HG03159 (cell line): ENCODE data around the gene CMSS1.

ENCODE experiments used
- ATAC-seq: cut with Tn5 transposase; IDR thresholded peaks from one replicate; pipeline ENCODE4 v1.9.1; 2021; ENCODE audit warnings: mild to moderate bottlenecking, moderate library complexity; ENCODE audit not compliant: unreplicated experiment

CMSS1 gene

DNA sequence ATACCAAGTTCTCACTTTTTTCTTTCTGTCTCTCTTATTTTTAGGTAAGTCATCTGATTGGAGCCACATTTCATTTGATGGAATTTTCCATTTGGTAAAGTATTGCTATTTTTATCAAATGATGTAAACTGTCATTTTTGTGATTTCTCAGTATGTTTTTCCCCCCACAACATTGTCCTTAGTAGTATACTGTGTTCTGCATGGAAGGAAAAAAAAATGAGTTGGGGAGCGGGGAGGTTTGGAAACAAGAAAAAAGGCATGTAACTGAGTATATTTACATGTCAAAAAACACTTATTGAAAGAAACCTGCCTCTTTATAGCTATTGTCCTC is 192.4 kb downstream of the CMSS1 start:
- ATAC-seq: no peak

DNA sequence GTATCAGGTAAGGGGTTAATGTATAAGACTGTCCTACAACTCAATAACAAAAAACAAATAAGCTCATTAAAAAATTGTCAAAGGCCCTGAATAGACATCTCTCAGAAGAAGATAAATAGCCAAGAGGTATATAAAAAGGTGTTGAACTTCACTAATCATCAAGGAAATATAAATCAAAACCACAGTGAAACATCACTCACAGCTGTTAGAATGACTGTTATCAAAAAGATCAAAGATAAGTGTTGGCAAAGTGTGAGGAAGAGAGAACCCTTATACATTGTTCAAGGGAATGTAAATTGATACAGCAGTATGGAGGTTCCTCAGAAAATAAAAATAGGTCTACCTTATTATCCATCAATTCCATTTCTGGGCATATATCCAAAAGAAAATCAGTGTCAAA is 201.1 kb downstream of the CMSS1 start:
- no peak for ATAC-seq

DNA sequence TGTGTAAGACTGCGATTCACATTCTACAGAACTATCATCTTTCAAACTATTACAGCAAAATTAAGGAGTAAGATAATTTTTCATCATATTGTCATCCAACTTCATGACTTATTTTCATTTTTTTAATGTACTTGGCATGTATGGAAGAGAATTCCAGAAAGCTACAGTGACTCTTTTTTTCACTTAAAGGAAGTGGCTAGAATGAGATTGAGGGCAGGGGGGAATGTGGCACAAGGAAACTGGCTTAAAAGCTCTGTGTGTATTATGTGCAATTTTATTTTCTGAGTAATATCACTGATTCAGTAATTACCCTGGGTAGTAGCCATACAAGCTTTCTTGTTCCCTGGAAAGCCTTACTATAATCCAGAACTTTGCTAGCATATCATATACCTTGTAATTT is 202.1 kb downstream of the CMSS1 start:
- ATAC-seq: no peak

DNA sequence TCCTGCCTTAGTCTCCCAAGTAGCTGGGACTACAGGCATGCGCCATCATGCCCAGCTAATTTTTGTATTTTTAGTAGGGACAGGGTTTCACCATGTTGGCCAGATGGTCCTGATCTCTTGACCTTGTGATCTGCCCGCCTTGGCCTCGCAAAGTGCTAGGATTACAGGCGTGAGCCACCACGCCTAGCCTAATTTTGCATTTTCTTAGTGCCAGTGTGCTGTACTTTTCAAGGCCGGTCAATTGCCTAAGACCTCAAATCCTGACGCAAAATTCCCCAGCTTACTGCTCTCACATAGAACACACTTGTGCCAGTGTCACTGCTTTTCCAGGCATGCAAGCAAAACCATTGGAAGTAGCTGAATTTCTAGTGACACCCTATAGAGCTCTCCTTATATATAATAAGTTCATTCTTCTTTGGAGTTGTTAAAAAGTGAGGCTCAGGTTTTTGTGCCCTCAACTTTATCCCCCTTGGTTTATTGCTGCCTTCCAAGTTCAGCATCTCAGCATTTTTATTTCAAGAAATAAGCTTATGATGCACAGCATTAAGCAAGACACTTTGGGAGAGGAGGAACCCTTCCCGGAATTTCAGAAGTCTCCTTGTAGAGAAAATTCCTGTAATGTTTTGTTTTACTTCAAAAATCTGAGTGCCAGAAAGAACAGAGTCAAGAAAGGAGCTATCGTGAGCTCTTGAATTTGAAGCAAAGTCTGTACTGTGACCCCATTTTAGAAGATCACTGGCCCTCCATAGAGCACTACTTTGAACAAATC is 203.4 kb downstream of the CMSS1 start:
- ATAC-seq: no peak

DNA sequence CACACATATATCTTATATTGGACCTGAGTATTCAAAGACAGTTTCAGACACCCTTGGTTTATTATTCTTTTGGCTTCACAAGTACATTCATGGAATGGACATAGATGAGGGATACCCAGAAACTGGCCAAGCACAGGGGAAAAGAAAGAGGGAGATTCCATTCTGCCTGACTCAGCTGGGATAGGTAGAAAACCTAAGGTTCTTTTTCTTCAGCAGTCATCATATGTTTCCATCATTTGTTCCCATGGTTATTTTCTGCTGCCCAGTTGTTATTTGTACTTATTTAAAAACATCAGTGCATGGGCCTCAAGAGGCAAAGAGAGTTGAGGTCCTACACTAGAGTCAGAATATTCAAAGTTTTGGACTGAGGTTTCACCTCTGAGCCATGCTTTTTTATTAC is 204.8 kb downstream of the CMSS1 start:
- no peak for ATAC-seq

DNA sequence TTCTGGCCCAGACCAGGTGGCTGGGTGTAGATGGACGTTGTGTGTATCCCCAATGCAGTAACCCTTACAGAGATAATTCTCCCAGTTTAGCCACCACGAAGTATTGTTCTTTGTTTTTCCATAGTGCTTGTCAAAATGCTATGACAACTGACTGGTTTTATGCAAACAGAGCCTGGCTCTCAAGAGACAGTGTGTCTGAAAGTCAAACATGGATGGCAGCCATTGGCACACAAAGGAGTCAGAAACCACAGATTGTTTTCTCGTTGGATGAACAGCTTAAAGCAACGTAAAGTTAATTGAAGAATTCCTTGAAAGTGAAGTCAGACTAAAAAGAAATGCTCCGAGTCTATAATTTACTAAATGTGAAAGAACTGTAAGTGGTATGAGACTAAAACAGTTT is 205.5 kb downstream of the CMSS1 start:
- ATAC-seq: no peak

DNA sequence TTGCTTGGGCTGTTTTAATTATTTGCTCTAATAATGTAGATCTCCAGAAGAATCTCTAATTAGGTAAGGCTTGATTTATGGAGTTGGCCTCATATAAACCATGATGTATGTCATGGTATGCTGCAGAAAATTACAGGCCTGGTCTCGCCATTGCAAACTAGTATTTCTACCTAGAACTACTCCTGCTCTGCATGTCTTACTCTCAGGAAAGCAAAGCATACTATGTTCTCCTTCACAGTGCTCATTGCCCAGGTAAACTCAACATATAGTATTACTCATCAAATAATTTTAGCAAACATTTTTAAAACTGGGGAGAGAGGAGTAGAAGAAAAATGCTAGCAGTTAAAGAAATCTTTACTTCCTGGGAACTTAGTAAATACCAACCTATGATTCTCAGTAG is 205.9 kb downstream of the CMSS1 start:
- ATAC-seq: no peak

DNA sequence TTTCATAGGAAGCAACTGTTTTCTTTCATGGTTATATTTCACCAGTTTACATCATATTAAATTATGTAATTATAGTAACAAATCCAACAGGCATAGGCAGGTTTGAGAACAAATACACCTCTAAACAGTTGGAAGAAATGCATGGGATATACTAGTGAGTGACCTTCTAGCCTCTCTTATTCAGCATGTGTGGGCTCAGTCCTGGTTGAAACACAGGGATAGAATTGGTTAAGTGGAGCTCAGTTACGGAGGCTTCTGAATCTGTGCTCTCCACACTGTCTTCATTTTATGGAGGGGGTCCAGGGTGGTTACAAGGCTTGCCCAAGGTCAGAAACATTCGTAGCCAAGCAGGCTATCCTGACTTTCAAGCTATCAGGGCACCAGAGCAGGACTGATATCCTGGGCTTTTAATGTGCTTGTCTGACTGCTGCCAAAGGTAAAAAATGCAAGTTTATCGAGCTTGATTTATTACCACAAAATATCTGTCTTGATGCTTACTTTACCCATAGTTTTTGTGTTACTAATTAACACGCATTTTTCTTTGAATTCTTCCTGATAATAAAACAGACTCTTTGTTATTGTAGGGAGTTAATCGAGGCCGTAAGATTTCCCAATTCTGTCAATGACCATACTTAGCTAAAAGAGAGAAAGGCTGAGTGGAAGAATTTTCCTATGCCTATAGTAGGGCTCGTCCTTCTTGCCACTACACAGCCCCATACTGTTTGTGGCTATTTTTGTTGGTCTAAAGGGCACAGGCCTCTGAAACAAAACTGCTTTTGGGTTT is 207.1 kb downstream of the CMSS1 start:
- ATAC-seq: no peak

DNA sequence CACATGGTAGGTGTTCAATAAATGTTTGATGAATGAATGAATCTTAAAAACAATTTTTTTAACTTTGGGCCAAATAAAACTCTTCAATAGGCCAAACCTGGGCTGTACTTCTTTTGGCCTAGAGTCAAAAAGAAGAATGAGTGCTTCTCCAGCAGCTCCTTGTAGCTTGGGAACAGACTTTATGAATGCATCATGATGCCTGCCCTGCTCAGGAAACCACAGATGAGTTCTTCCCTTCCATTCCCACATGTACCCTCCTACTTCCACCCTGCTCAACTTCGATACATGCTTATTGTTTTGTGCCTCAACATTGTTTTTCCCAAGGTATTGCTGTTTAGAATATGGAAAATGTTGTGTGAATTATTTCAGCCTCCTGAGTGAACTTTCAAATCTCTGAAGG is 209.7 kb downstream of the CMSS1 start:
- ATAC-seq: no peak

DNA sequence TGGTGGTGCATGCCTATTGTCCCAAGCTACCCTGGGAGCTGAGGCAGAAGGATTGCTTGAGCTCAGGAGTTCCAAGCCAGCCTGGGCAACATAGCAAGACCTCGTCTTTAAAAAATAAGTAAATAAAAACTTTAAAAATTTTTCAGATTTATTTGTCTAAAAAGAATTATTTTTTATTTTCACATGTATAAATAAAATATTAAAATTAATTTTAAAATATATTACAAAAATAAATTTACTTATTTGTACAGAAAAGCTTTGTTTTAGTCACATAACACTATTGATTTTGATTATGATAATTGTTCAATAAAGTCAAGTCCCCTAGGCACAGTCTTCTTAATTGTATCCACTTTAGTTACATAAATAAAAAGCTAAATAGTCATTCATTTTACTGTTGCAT is 211.4 kb downstream of the CMSS1 start:
- ATAC-seq: no peak

DNA sequence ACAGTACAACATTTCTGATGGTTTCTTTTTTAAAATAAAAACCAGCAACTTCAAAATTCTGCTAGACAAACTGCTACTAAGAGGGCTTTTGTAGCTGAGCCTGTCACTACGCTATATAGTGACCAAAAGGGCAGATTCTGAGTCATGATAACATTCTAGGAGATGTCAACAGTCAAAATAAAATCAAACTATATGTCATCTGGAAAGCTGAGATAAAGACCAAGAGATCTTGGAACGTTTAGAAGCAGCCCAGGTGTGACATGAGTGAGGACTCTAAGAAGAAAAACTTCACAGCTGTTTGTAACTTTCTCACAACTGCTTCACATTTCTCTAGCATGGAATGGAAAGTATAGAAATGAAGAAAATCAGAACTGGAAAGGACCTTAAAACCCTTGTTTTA is 212.0 kb downstream of the CMSS1 start:
- peak; percentile 53 for ATAC-seq

DNA sequence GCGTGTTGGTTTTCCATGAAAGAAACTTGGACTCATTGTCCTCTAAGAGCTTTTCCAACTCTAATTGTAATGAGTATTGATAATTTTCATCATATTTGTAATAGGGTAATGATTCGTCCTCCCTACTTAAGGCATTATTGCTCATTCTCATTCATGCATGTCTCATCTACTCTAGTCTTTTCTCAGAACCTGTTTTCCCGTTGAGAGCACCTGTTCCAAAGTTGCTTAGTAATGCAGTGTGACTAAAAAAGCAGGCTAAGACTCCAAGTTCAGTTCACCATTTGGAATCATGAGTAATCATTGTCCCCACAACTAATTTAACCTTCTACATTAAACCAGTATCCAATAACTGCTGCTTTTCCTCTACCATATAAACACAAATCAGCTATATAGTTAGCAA is 212.7 kb downstream of the CMSS1 start:
- ATAC-seq: no peak

DNA sequence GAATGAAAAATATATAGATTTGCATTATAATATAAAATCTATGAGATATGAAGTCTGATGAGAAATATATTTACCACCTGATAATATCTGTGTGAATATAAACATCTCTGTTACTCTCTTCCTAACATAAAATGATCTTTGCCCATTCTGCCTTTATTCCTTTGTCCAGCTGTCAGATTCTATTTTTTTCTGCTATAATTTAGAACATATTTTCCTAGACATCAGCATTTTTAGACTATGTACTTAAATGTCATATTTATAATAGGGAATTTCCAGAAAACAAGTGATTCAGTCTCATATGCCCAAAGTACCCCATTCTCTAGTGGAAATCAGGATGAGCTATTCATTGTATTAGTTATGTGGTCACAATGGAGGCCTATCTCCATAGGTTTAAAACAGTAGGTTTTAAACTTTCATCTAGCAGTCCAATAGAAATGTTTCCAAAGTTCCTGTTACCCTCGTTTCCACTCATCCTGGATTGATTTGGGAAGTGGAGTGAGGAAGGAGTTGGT is 213.3 kb downstream of the CMSS1 start:
- no peak for ATAC-seq

DNA sequence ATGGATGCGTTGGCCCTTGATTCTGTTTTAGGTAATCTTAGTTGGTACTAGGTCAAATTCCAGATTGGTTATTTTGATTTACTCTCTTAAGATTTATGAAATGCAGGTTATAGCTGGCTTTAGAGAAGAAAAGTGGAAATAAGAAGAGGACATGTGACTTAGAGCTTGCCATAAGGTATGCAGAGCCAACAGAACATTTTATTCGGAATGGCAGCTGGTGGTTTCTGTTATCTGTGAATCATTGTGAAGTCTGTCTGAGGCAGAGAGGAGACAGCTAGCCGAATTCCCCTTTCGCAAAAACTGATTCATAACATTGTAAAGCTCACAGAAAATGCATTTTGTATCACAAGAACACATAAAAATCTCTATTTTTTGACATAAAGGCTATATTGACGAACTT is 214.6 kb downstream of the CMSS1 start:
- ATAC-seq: no peak

DNA sequence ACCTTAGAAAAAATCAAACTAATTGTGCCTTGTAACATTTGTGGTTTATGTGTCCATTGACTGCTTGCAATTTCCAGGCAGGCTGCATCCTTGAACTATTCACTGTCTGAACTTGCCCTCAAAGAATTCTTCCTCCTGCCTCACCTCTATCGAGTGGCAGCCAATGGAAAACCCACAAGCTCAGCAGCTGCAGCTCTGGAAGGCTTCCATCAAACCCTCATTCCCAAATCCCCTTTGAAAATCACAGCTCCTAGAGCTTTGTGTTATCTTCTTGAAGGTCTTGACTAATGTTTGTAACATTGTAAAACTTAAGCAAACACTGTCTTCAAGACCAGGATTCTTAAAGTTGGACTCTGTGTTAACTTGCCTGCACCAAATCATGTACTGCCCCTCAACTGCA is 215.5 kb downstream of the CMSS1 start:
- no peak for ATAC-seq

DNA sequence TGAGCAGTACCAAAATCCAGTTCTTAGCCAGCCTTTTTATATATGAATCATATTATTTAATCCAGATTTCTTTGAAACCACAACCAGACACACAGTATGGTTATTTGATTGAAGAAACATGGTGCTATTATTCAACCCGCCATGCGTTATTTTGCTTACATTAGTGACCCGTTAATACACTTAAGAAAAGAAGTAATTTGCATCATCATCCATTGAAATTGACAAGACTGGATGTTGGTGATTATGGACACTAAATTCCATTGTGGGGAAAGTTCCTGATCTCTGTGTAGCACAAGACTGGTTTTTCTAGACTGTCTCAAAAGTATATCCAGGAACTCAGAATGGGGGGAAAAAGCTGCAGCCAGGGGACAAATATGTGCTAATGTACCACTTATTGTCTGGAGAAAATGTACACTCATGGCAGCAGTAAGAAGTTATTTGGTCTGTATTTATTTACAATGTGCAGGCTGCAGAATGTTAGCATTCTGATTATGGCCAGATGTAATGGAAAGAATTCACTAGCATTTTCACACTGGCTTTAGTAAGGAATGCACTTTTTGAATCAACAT is 216.3 kb downstream of the CMSS1 start:
- no peak for ATAC-seq

DNA sequence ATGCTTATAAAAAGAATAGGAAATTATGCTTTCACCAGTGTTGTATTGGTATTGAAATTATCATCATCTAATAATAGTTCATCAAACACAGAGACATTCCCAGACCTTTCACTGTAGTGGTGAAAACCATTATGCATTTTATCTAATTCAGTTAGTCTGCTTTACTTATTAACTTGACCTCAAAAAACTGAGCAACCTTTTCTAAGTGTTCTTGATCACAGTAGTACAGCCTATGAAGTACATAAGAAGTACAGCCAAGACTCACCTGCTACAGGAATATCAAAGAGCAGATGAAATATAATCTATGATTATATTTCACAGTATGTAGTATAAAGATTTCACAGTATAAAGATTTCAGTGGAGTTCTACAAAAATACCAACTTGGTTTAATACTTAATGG is 221.4 kb downstream of the CMSS1 start:
- no peak for ATAC-seq

DNA sequence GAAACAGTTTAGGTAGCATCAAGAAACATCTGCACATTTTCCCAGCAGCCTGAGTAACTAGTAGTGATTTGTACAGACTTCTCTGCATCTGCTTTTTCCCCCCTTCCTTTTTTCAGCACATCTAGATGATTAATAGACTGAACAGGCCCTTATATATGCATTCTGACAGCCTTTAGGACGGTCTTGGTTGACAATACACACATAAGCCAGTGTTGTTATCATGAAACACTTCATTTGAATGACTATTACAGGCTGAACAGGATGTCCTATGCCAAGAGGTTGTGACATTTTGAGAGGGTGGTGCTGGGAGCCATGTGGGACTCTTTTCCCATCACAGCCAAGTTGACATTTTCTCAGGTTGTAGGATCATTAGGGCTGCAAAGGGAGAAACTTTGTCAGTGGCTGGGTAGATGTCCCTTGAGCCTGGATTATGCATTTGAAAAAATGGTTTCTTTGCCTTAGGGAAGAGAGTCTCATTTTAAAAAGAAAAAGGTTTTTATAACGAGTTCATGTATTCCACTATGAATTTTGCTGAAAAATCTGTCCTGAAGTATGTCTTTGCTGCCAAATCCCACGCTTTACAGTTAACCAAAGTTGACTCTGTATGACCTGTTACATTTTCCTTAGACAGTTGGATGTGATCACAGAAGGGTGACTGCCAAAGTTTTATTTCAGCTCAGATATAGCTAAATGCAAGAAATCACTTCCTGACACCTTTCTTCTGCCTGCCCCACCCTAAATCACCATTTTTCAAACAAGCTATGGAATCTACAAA is 223.0 kb downstream of the CMSS1 start:
- no peak for ATAC-seq

DNA sequence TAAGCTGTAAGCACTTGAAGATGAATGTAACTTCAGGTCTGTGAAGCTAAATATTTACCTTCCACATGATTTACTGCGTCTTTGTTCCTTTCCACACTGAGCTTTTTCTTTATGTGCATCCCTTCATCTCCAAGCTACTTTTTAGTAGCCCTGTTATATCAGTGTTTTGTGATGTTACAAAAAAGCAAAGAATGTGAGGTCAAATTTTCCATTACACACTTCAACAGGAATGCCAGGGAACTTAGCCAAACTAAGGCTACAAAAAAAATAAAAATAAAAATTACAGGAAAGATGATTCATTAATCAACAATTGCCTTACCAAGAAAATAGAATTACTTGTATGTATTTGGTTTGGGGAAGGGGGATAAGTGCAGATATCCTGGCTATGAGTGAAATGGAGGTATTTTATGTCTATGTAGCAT is 223.7 kb downstream of the CMSS1 start:
- ATAC-seq: no peak

DNA sequence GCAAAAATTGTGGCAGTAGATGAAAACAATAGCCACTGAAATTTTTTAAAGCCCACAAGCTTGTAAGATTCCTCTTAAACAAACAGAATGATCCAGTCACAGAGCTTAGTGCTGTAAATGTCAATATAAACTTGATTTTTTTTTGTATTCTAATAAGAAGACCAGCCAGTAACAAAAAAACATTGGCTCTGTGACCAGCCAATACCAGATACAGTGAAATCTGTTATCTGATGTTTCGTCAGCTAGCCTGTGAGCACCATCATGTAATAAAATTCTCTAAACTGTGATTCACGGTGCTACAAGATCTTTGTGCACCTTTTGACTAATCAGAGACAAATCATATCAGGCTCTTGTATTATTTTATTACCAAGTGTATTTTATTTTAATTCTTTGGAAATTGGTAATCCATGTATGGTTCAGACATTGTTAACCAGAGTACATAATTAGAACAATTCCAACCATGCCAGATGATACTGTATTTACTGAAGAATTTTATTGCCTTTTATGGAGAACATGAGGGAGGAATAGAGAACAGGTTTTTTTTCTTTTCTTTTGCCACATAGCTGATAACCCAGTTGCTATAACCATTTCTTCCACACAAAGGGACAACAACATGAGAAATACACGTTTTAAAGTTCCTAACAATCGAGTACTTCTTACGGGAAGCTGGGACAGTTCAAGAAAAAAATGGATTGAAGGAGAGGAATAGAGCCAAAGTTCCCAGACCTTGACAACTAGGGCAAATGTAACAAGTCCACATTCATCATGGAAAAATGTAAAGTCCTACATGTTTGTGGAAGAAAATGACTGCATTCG is 224.7 kb downstream of the CMSS1 start:
- no peak for ATAC-seq
